Neuronal stem cell (in vitro differentiated cells): ENCODE measurements around the gene APH1A.
"Not testable (repeated sequence)": the region's sequence is repeated elsewhere in the genome, so short reads cannot be mapped to it uniquely, and the experiment has no call there.

ENCODE experiments used
- DNase-seq: peaks from one replicate; pipeline ENCODE4 v3.0.0-alpha.2; 2013; ENCODE audit warnings: low spot score
- H2AFZ ChIP-seq: one replicate; pipeline ENCODE4 v1.6.1; 2013; ENCODE audit warnings: mild to moderate bottlenecking, low read length, inconsistent platforms
- H2AK5ac ChIP-seq: 2 replicates; pipeline ENCODE4 v1.6.1; 2013; ENCODE audit warnings: low read depth, mild to moderate bottlenecking, inconsistent platforms, low read length, moderate library complexity, mixed read lengths
- H2BK120ac ChIP-seq: 2 replicates; pipeline ENCODE4 v1.6.1; 2013; ENCODE audit warnings: low read depth, mild to moderate bottlenecking, inconsistent platforms, low read length, moderate library complexity, mixed read lengths
- H2BK12ac ChIP-seq: one replicate; pipeline ENCODE4 v1.6.1; 2013; ENCODE audit warnings: low read length, inconsistent platforms
- H2BK15ac ChIP-seq: 2 replicates; pipeline ENCODE4 v1.6.1; 2013; ENCODE audit warnings: mild to moderate bottlenecking, low read length, inconsistent platforms, mixed read lengths
- H2BK5ac ChIP-seq: one replicate; pipeline ENCODE4 v1.6.1; 2013; ENCODE audit warnings: inconsistent platforms, mild to moderate bottlenecking, low read length, moderate library complexity
- H3K14ac ChIP-seq: one replicate; pipeline ENCODE4 v1.6.1; 2013; ENCODE audit warnings: low read length, inconsistent platforms
- H3K18ac ChIP-seq: 2 replicates; pipeline ENCODE4 v1.6.1; 2013; ENCODE audit warnings: low read length, inconsistent platforms
- H3K23ac ChIP-seq: 2 replicates; pipeline ENCODE4 v1.6.1; 2013; ENCODE audit warnings: low read depth, mild to moderate bottlenecking, mixed read lengths, low read length, inconsistent platforms; ENCODE audit not compliant: poor library complexity
- H3K27ac ChIP-seq: replicated peaks from 3 replicates; pipeline ENCODE4 v1.5.1; 2013; ENCODE audit warnings: low read length, inconsistent platforms
- H3K27me3 ChIP-seq, 3 experiments: 2 replicates each; pipeline ENCODE4 v1.6.1; 2013; ENCODE audit warnings: low read length in 3 of 3, mild to moderate bottlenecking in 2 of 3, inconsistent platforms in 1 of 3, low read depth in 1 of 3, mixed read lengths in 1 of 3, moderate library complexity in 1 of 3; ENCODE audit not compliant: control insufficient read depth in 3 of 3, insufficient read depth in 3 of 3
- H3K36me3 ChIP-seq, 2 donors: replicated peaks in 1 of 2; 2 replicates each; pipeline ENCODE4 v1.6.1; 2013; ENCODE audit warnings: low read length in 2 of 2; ENCODE audit not compliant: control insufficient read depth in 2 of 2, insufficient read depth in 2 of 2
- H3K4ac ChIP-seq: 2 replicates; pipeline ENCODE4 v1.6.1; 2013; ENCODE audit warnings: inconsistent platforms, mild to moderate bottlenecking, low read length, moderate library complexity
- H3K4me1 ChIP-seq, 2 donors: 1 replicate in 1 of 2; 2 replicates in 1 of 2; pipeline ENCODE4 v1.6.1; 2013; ENCODE audit warnings: low read length in 2 of 2, low read depth in 1 of 2; ENCODE audit not compliant: control insufficient read depth in 2 of 2, insufficient read depth in 1 of 2
- H3K4me2 ChIP-seq: one replicate; pipeline ENCODE4 v1.6.1; 2013; ENCODE audit warnings: mild to moderate bottlenecking, low read length, inconsistent platforms; ENCODE audit not compliant: insufficient read depth, poor library complexity, severe bottlenecking
- H3K4me3 ChIP-seq, 2 donors: 2 replicates each; pipeline ENCODE4 v1.5.1; 2013; ENCODE audit warnings: low read length in 2 of 2, mild to moderate bottlenecking in 2 of 2, inconsistent platforms in 1 of 2, moderate library complexity in 1 of 2
- H3K79me1 ChIP-seq: one replicate; pipeline ENCODE4 v1.6.1; 2013; ENCODE audit warnings: low read depth, mild to moderate bottlenecking, inconsistent platforms, low read length, moderate library complexity
- H3K9ac ChIP-seq: one replicate; pipeline ENCODE4 v1.6.1; 2013; ENCODE audit warnings: mild to moderate bottlenecking, low read depth, low read length, inconsistent platforms; ENCODE audit not compliant: poor library complexity
- H3K9me3 ChIP-seq, 2 donors: replicated peaks in 1 of 2; 2 replicates each; pipeline versions ENCODE3 to v1.6.1; 2013; ENCODE audit warnings: low read length in 2 of 2, mild to moderate bottlenecking in 2 of 2, inconsistent platforms in 1 of 2, low read depth in 1 of 2, mixed read lengths in 1 of 2, moderate library complexity in 1 of 2; ENCODE audit not compliant: control insufficient read depth in 2 of 2, insufficient read depth in 1 of 2
- H4K8ac ChIP-seq: one replicate; pipeline ENCODE4 v1.6.1; 2013; ENCODE audit warnings: low read depth, mild to moderate bottlenecking, inconsistent platforms, low read length, moderate library complexity
- H4K91ac ChIP-seq: one replicate; pipeline ENCODE4 v1.6.1; 2013; ENCODE audit warnings: low read length, low read depth, mild to moderate bottlenecking, inconsistent platforms; ENCODE audit not compliant: poor library complexity
- whole genome bisulfite sequencing, 2 donors: extraction: QIAGEN DNeasy Blood & Tissue Kit; methylation state at CpG; one replicate each; pipeline ENCODE4 v1.1.7; 2013; ENCODE audit warnings: missing lambda C conversion rate in 2 of 2, mixed read lengths in 1 of 2; ENCODE audit not compliant: insufficient read length in 2 of 2, insufficient replicate concordance in 1 of 2; ENCODE audit errors: extremely low coverage in 2 of 2; 5-methylcytosine and 5-hydroxymethylcytosine counted together

The APH1A gene

DNA sequence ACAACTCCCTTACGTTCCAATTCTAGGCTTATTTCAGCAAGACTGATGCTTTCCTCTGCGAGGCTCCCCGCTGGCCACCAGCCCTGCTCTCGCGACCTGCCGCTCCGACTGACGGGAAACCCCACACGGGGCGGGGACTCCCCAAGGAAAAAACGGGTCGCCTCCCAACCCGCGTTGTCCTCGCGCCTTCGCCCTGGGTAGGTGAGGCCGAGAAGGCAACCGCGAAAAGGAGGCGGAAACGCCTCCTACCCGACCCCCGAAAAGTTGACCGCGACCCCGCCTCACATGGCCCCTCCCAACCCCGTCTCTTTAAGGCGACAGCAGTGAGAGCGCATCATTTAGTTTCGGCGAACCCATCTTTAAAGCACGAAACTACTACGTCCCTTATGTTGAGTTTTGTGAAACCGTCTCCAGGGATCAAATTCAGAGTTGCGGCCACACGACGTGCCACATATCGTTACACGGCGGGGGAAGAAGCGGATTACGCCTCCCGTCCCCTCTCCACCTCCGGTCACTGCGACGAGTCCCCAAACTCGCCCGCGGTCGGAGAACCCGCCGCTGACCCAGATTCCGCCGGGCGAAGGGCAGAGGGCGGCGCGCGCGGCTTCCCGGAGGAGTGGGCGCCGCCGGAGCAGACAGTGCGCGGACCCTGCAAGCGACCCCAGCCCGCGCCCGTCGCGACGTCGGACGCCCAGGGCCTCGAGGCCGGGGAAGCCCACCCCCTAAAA, 34.1 kb downstream of the APH1A start:
- WGBS, 2 donors = no CpG with 5 or more reads among the region's 78 CpGs
- H3K27ac ChIP-seq = peak overlapping the region; percentile 85
- peak; percentile 65 for DNase-seq
- no peak overlapping the region for H2BK120ac ChIP-seq
- H3K14ac ChIP-seq = peak overlapping the region; percentile 10
- peak overlapping the region; percentile 93 for H3K9ac ChIP-seq
- H3K23ac ChIP-seq = peak overlapping the region; percentile 67
- H3K9me3 ChIP-seq = no peaks in the 10 kb centered on the region
- peak overlapping the region; percentile 66 for H2AFZ ChIP-seq
- no peak overlapping the region for H4K91ac ChIP-seq
- peak overlapping the region; percentile 1 for H3K4ac ChIP-seq
- H3K4me2 ChIP-seq = peak overlapping the region; percentile 73
- no peaks in the 10 kb centered on the region for H3K27me3 ChIP-seq
- peaks cover 4 to 26% of the 10 kb centered on the region in 2 donors for H3K36me3 ChIP-seq
- H2BK12ac ChIP-seq = no peak overlapping the region
- H3K4me3 ChIP-seq = peak overlapping the region; percentile 75 to 99
- H4K8ac ChIP-seq = peak overlapping the region; percentile 86
- no peak overlapping the region for H2BK15ac ChIP-seq
- peak overlapping the region; percentile 96 for H3K18ac ChIP-seq
- peak overlapping the region; percentile 94 for H2BK5ac ChIP-seq
- H2AK5ac ChIP-seq = peak overlapping the region; percentile 85
- H3K79me1 ChIP-seq = peaks cover 4% of the 10 kb centered on the region
- peaks cover 1 to 7% of the 10 kb centered on the region in 2 donors for H3K4me1 ChIP-seq

DNA sequence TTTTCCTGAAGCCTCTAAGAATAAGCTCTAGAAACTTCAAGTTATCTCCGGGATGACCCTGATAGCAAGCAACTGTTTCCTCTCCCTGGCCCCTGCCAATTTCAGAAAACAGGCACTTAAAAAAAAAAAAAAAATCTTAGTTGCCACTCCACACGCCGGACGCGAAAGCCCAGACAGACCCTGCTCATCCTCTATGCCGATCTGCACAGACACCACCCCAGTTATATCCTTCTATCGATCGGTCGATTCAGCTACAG, 34.6 kb downstream of the APH1A start:
- Histone ChIP-seq H3K27me3 (no peaks in the 10 kb centered on the region), H3K79me1 (peaks cover 4% of the 10 kb centered on the region), H4K8ac (no peak overlapping the region), H2BK5ac (peak overlapping the region; percentile 94), H3K9me3 (no peaks in the 10 kb centered on the region), H3K4ac (no peak overlapping the region), H3K18ac (peak overlapping the region; percentile 96), H3K36me3 (peaks cover 6 to 31% of the 10 kb centered on the region in 2 donors), H2BK120ac (no peak overlapping the region), H3K4me1 (peaks cover 1 to 7% of the 10 kb centered on the region in 2 donors), H3K9ac (peak overlapping the region; percentile 93), H2AFZ (peak overlapping the region; percentile 66), H2AK5ac (no peak overlapping the region), H2BK15ac (no peak overlapping the region), H4K91ac (no peak overlapping the region), H3K23ac (peak overlapping the region; percentile 67), H3K14ac (no peak overlapping the region), H3K4me3 (peak overlapping the region; percentile 75 to 99), H2BK12ac (no peak overlapping the region), H3K4me2 (peak overlapping the region; percentile 73), H3K27ac (peak overlapping the region; percentile 85)
- DNase-seq = no peak
- no CpG with 5 or more reads among the region's 9 CpGs for WGBS, 2 donors

GRCh38 chr1:150233359-150234308, 35.2 kb downstream of the APH1A start:
- Histone ChIP-seq H3K23ac (no peak overlapping the region), H3K9ac (no peak overlapping the region), H3K14ac (no peak overlapping the region), H2BK120ac (no peak overlapping the region), H2AFZ (no peak overlapping the region), H3K4me2 (peak overlapping the region; percentile 43), H3K9me3 (peaks cover 0 to 3% of the 10 kb centered on the region in 2 donors), H3K27me3 (no peaks in the 10 kb centered on the region), H4K91ac (no peak overlapping the region), H2BK15ac (no peak overlapping the region), H2AK5ac (no peak overlapping the region), H3K4ac (no peak overlapping the region), H3K27ac (no peak overlapping the region), H3K18ac (no peak overlapping the region), H3K36me3 (peaks cover 6 to 37% of the 10 kb centered on the region in 2 donors), H2BK12ac (no peak overlapping the region), H3K4me3 (peak overlapping the region; percentile 75 to 99), H4K8ac (no peak overlapping the region), H3K4me1 (peaks cover 1 to 7% of the 10 kb centered on the region in 2 donors), H3K79me1 (peaks cover 4% of the 10 kb centered on the region), H2BK5ac (no peak overlapping the region)
- WGBS, 2 donors = no CpG with 5 or more reads among the region's 15 CpGs
- no peak for DNase-seq

DNA sequence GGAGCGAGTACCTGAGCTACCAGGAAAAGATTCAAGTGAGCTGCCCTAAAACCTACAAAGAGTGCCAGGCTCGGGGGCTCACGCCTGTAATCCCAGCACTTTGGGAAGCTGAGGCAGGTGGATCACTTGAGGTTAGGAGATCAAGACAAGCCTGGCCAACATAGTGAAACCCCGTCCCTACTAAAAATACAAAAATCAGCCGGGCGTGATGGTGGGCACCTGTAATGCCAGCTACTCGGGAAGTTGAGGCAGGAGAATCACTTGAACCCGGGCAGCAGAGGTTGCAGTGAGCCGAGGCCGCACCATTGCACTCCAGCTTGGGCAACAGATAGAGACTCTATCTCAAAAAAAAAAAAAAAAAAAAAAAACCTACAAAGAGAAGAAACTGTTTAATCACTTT, 35.9 kb downstream of the APH1A start:
- H4K8ac ChIP-seq, H3K79me1 ChIP-seq, DNase-seq, H3K18ac ChIP-seq, H4K91ac ChIP-seq, H2AK5ac ChIP-seq, H3K27ac ChIP-seq, H2BK120ac ChIP-seq, H3K23ac ChIP-seq, H3K4me2 ChIP-seq, H3K4ac ChIP-seq, H2BK12ac ChIP-seq, H3K27me3 ChIP-seq, H2AFZ ChIP-seq, H3K4me1 ChIP-seq, H3K9ac ChIP-seq, H3K9me3 ChIP-seq, H2BK15ac ChIP-seq, H3K4me3 ChIP-seq, H2BK5ac ChIP-seq, H3K14ac ChIP-seq: not testable (repeated sequence)
- no CpG with 5 or more reads among the region's 10 CpGs for whole genome bisulfite sequencing, 2 donors
- H3K36me3 ChIP-seq = peaks cover 7 to 44% of the 10 kb centered on the region in 2 donors
